ENCODE data around the gene MTRR. TPM values are rescaled to one million over a fixed set of nuclear protein-coding genes. Genes with fewer than 3 reads are reported as not detected.

Gene MTRR
- 10 to 100 TPM; 41.4 to 66.3 (median 47.4) TPM for total RNA-seq
- polyA plus RNA-seq: 10 to 100 TPM; 13.8 to 21.2 (median 15.8) TPM
- long read RNA-seq, donor 1, partial matches to known transcripts: 0 of 3 reads
- long read RNA-seq, donor 1, other reads (novel, unspliced or antisense): 0 of 3 reads
- long read RNA-seq, donor 2, partial matches to known transcripts: 0 of 3 reads
- long read RNA-seq, donor 2, other reads (novel, unspliced or antisense): 0 of 3 reads

DNA sequence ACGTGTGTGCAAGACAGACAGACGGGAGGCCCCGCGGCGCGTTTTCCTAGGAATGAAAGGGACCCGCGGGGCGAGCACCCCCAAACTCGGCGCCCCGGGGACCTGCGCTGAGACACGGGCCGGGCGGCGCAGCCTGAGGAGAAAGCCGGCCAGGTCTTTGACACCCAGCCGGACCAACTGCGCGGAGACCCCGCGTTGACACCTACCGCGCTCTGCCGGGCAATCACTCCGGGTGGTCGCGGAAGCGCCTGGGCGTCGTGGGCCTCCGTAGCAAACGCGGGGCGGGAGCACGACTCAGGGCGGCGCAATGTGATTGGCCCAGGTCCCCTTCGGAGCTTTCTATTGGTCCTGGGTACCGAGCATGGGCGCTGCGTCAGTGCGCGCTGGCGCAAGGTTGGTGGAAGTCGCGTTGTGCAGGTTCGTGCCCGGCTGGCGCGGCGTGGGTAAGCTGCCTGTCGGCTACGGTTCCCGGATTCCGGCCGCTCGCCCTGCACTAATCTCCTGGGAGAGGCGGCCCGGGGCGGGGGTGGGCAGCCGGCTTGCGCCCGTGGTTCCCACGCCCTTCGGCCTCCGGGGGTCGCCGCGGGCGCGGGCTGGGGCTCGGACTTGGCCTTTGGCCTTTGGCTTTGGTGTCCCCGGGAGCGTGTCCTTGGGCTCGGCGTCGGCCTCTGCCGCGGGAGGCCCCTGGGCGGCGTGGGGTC, at the start of gene MTRR, which contains the start of gene FASTKD3:
MTRR (plus strand) TSS at position 376 of the 701 bp plus-strand sequence. CDS start 1,647 bp downstream, outside the sequence.
FASTKD3 (minus strand) TSS at position 259 of the 701 bp plus-strand sequence. CDS start 948 bp downstream, outside the sequence.
- H3K27ac ChIP-seq: peak within 1 kb of the TSS; percentile 71 to 91 (median 90)
- 0 to 1% (median 0%) methylated on average over 21 to 83 of the region's 83 CpGs for WGBS, 5 donors
- H3K36me3 ChIP-seq: peaks cover 0 to 36% (median under 1%) of the 10 kb centered on the region in 6 donors
- no peaks in the 10 kb centered on the region for H3K9me3 ChIP-seq
- no peaks in the 10 kb centered on the region for H3K27me3 ChIP-seq (replicated peaks in 1 of 7)
- TF ChIP-seq, protein P1, sequence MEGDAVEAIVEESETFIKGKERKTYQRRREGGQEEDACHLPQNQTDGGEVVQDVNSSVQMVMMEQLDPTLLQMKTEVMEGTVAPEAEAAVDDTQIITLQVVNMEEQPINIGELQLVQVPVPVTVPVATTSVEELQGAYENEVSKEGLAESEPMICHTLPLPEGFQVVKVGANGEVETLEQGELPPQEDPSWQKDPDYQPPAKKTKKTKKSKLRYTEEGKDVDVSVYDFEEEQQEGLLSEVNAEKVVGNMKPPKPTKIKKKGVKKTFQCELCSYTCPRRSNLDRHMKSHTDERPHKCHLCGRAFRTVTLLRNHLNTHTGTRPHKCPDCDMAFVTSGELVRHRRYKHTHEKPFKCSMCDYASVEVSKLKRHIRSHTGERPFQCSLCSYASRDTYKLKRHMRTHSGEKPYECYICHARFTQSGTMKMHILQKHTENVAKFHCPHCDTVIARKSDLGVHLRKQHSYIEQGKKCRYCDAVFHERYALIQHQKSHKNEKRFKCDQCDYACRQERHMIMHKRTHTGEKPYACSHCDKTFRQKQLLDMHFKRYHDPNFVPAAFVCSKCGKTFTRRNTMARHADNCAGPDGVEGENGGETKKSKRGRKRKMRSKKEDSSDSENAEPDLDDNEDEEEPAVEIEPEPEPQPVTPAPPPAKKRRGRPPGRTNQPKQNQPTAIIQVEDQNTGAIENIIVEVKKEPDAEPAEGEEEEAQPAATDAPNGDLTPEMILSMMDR (IDR thresholded peaks at IDR 0.05 in 8 of 11, conservative IDR thresholded peaks at IDR 0.05 in 3 of 11): peak in 3 of 11 experiments; percentile 22 to 34 (median 33)
- TF ChIP-seq POLR2AphosphoS5 (IDR thresholded peaks at IDR 0.05): peak; percentile 95 to 96 (median 96)
- TF ChIP-seq POLR2A (IDR thresholded peaks at IDR 0.05): peak in 2 of 3 donors; percentile 43 to 67
- H3K4me3 ChIP-seq: peak within 1 kb of the TSS; percentile 92 to 99 (median 96)
- peak; percentile 97 for DNase-seq
- intact Hi-C loops (cut with DNase I; ENCODE audit: low total_unique reads): no loop called here
- H3K4me1 ChIP-seq: peaks cover 24 to 84% (median 60%) of the 10 kb centered on the region in 6 donors

DNA sequence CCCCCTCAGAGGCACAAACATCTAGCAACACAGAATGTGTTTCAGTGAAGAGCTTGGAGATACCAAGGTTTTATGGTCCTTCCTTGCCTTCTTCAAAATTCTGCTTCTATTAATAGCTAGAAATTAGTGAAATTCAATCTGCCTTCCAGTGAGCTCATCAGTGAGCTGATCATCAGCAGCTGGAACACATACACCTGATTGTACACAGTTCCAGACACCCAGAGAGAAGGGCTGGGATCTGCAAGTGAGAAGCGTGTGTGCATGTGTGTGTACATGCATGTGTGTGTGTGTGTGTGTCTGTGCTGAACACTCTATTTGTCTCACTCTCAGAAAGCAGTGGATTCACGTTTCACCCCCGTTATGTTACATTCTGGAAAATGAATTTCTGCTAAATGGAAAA, 46.5 kb upstream of the MTRR start:
- Histone ChIP-seq H3K4me3 (no peak overlapping the region), H3K4me1 (no peaks in the 10 kb centered on the region), H3K9me3 (no peaks in the 10 kb centered on the region), H3K27ac (no peak overlapping the region), H3K36me3 (no peaks in the 10 kb centered on the region), H3K27me3 (replicated peaks in 1 of 7) (peaks cover 0 to 16% (median 0%) of the 10 kb centered on the region in 7 donors)
- intact Hi-C loops (cut with DNase I; ENCODE audit: low total_unique reads): no loop called here
- TF ChIP-seq, protein P1 (IDR thresholded peaks at IDR 0.05 in 8 of 11, conservative IDR thresholded peaks at IDR 0.05 in 3 of 11): no peak
- TF ChIP-seq POLR2A (IDR thresholded peaks at IDR 0.05) (no peak), POLR2AphosphoS5 (IDR thresholded peaks at IDR 0.05) (no peak)
- WGBS, 5 donors: 52 to 88% (median 59%) methylated on average over 3 of the region's 3 CpGs
- no peak for DNase-seq

DNA sequence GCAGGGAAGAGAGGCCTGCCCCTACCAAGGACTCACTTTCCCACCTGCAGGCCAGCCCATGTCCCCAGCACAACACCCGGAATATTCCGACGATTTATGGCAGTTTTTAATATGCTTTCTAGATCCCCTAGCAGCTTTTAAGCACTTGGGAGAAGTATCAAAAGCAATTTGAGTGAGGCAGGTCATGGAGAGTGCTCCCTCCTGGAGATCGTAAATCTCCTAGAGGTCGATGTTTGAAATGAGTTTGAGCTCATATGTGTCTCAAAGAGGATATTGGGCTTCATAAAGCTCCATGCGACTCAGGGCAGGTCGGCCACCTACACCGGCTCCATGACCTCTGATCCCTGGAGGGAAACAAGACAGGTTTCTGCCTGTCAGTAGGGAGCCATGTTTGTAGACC, 45.4 kb upstream of the MTRR start:
- no peaks in the 10 kb centered on the region for H3K4me1 ChIP-seq
- WGBS, 5 donors: 68 to 91% (median 69%) methylated on average over 8 of the region's 8 CpGs
- no peak overlapping the region for H3K4me3 ChIP-seq
- TF ChIP-seq POLR2A (IDR thresholded peaks at IDR 0.05) (no peak), POLR2AphosphoS5 (IDR thresholded peaks at IDR 0.05) (no peak)
- TF ChIP-seq, protein P1 (IDR thresholded peaks at IDR 0.05 in 8 of 11, conservative IDR thresholded peaks at IDR 0.05 in 3 of 11): no peak
- H3K9me3 ChIP-seq: no peaks in the 10 kb centered on the region
- H3K27ac ChIP-seq: no peak overlapping the region
- intact Hi-C loops (cut with DNase I; ENCODE audit: low total_unique reads): no loop called here
- peaks cover 0 to 16% (median 0%) of the 10 kb centered on the region in 7 donors for H3K27me3 ChIP-seq (replicated peaks in 1 of 7)
- no peak for DNase-seq
- H3K36me3 ChIP-seq: no peaks in the 10 kb centered on the region

DNA sequence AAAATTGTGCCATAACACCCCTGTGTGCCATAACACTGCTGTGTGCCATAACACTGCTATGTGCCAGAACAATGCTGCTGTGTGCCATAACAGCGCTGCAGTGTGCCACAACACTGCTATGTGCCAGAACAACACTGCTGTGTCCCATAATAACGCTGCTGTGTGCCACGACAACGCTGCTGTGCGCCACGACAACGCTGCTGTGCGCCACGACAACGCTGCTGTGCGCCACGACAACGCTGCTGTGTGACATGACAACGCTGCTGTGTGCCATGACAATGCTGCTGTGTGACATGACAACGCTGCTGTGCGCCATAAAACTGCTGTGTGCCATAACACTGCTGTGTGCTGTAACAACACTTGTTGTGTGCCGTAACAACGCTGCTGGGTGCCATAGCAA, 44.0 kb upstream of the MTRR start:
- H3K27me3 ChIP-seq (replicated peaks in 1 of 7): peaks cover 0 to 16% (median 0%) of the 10 kb centered on the region in 7 donors
- no peak overlapping the region for H3K4me3 ChIP-seq
- H3K4me1 ChIP-seq: no peaks in the 10 kb centered on the region
- intact Hi-C loops (cut with DNase I; ENCODE audit: low total_unique reads): no loop called here
- WGBS, 5 donors: 91 to 93% (median 92%) methylated on average over 17 to 18 of the region's 18 CpGs
- no peaks in the 10 kb centered on the region for H3K36me3 ChIP-seq
- H3K9me3 ChIP-seq: no peaks in the 10 kb centered on the region
- TF ChIP-seq POLR2AphosphoS5 (IDR thresholded peaks at IDR 0.05): no peak
- TF ChIP-seq POLR2A (IDR thresholded peaks at IDR 0.05): no peak
- TF ChIP-seq, protein P1 (IDR thresholded peaks at IDR 0.05 in 8 of 11, conservative IDR thresholded peaks at IDR 0.05 in 3 of 11): no peak
- no peak overlapping the region for H3K27ac ChIP-seq
- DNase-seq: no peak

All from spleen (tissue), 13 donors.